Esophagus squamous epithelium (tissue), 5 donors: ENCODE data around the gene MC1R. TPM values are rescaled to one million over a fixed set of nuclear protein-coding genes. Genes with fewer than 3 reads are reported as not detected.

Experiments used
- DNase-seq: peaks from one replicate; lab custom pipeline; 2025; lab: John Stamatoyannopoulos, UW
- H3K27ac ChIP-seq, 4 donors: fragments of 200-600 bp; sonication (generic); one replicate each; pipeline ENCODE4 v1.5.1; 2016 to 2019; ENCODE audit warnings: mild to moderate bottlenecking in 1 of 4
- H3K27me3 ChIP-seq, 4 donors: fragments of 200-600 bp; sonication (generic); 1 replicate in 3 of 4; 2 replicates in 1 of 4; pipeline versions ENCODE4 v1.5.1 to v1.6.0; 2017 to 2021; ENCODE audit warnings: antibody characterized with exemption in 1 of 4
- H3K36me3 ChIP-seq, 3 donors: fragments of 200-600 bp; sonication (generic); one replicate each; pipeline ENCODE4 v1.5.1; 2016 to 2019
- H3K4me1 ChIP-seq, 3 donors: fragments of 200-600 bp; sonication (generic); one replicate each; pipeline ENCODE4 v1.5.1; 2017 to 2019
- H3K4me3 ChIP-seq, 4 donors: fragments of 200-600 bp; sonication (generic); 1 replicate in 3 of 4; 2 replicates in 1 of 4; pipeline ENCODE4 v1.5.1; 2016 to 2019; ENCODE audit warnings: mild to moderate bottlenecking in 2 of 4, moderate library complexity in 1 of 4
- H3K9me3 ChIP-seq, 3 donors: fragments of 200-600 bp; sonication (generic); one replicate each; pipeline ENCODE4 v1.5.1; 2016 to 2019
- CTCF ChIP-seq, 6 experiments: fragments of 450-650 bp in 4 of 6; fragments of 200-600 bp in 2 of 6; sonication (generic) in 2 of 6; IDR thresholded peaks; one replicate each; pipeline ENCODE4 v1.5.1; 2016 to 2019; ENCODE audit warnings: antibody characterized with exemption in 6 of 6, mild to moderate bottlenecking in 4 of 6, moderate library complexity in 4 of 6
- POLR2A ChIP-seq, 4 donors: fragments of 450-650 bp; IDR thresholded peaks; one replicate each; pipeline ENCODE4 v1.6.1; 2017; ENCODE audit warnings: antibody characterized with exemption in 4 of 4, mild to moderate bottlenecking in 4 of 4, moderate library complexity in 3 of 4
- WGBS, 2 donors: methylation state at CpG; one replicate each; pipeline ENCODE4 v1.1.5; 2018; 5-methylcytosine and 5-hydroxymethylcytosine counted together
- intact Hi-C: fragments of 100-400 bp; cut with DNase I; formaldehyde crosslinking; loops from one replicate; pipeline ENCODE4 v1.15.0; 2022
- total RNA-seq, 4 donors: library from RNA; depleted of rRNA; stranded (reverse); fragments of >200 nt; gene quantifications; one replicate each; pipeline ENCODE4 v1.1.0, GENCODE V29; 2016
- donor health status: DM: yes; HTN: yes; CAD: no.

Gene MC1R
- total RNA-seq, 4 donors from 2014 or later: 1.1 to 3.4 (median 2.0) TPM

GRCh38 chr16:89946515-89946914 is 27.9 kb downstream of the MC1R start:
- H3K9me3 ChIP-seq: no peaks in the 10 kb centered on the region
- no peak for DNase-seq
- no peak overlapping the region for H3K4me3 ChIP-seq
- WGBS, 2 donors: 56 to 85% methylated on average over 3 to 4 of the region's 5 CpGs
- H3K27me3 ChIP-seq: peaks cover 0 to 25% (median 0%) of the 10 kb centered on the region in 4 donors
- no peak overlapping the region for H3K27ac ChIP-seq
- intact Hi-C loops: no loop called here
- H3K36me3 ChIP-seq: no peaks in the 10 kb centered on the region
- TF ChIP-seq POLR2A (IDR thresholded peaks at IDR 0.05) (no peak), CTCF (IDR thresholded peaks at IDR 0.05) (no peak)
- H3K4me1 ChIP-seq: peaks cover 15 to 38% (median 17%) of the 10 kb centered on the region in 3 donors

GRCh38 chr16:89949121-89949742 is 30.6 kb downstream of the MC1R start:
- no peaks in the 10 kb centered on the region for H3K9me3 ChIP-seq
- no peak for TF ChIP-seq POLR2A (IDR thresholded peaks at IDR 0.05)
- no peak for TF ChIP-seq CTCF (IDR thresholded peaks at IDR 0.05)
- intact Hi-C loops: no loop called here
- H3K4me1 ChIP-seq: peaks cover 15 to 49% (median 17%) of the 10 kb centered on the region in 3 donors
- H3K27ac ChIP-seq: peak overlapping the region in 3 of 4 donors; percentile 52 to 73 (median 55)
- DNase-seq: no peak
- H3K27me3 ChIP-seq: peaks cover 0 to 23% (median 0%) of the 10 kb centered on the region in 4 donors
- 31 to 87% methylated on average over 14 to 24 of the region's 55 CpGs for WGBS, 2 donors
- H3K4me3 ChIP-seq: peak overlapping the region; percentile 38 to 86 (median 61)
- peaks cover 0 to 4% (median 0%) of the 10 kb centered on the region in 3 donors for H3K36me3 ChIP-seq

- H3K9me3 ChIP-seq: no peaks in the 10 kb centered on the region
- 71 to 94% methylated on average over 1 to 3 of the region's 12 CpGs for WGBS, 2 donors
- intact Hi-C loops: no loop called here
- H3K27me3 ChIP-seq: peaks cover 0 to 18% (median 0%) of the 10 kb centered on the region in 4 donors
- H3K4me1 ChIP-seq: peaks cover 15 to 49% (median 17%) of the 10 kb centered on the region in 3 donors
- peaks cover 0 to 9% (median 0%) of the 10 kb centered on the region in 3 donors for H3K36me3 ChIP-seq
- no peak for TF ChIP-seq CTCF (IDR thresholded peaks at IDR 0.05)
- TF ChIP-seq POLR2A (IDR thresholded peaks at IDR 0.05): no peak
- no peak overlapping the region for H3K27ac ChIP-seq
- peak overlapping the region in 3 of 4 donors; percentile 53 to 86 (median 69) for H3K4me3 ChIP-seq
- DNase-seq: no peak
These were observed 31.1 kb downstream of the MC1R start for GRCh38 chr16:89949756-89950155.

GRCh38 chr16:89951509-89951908 is 32.8 kb downstream of the MC1R start:
- intact Hi-C loops: no loop called here
- Histone ChIP-seq H3K4me1 (peaks cover 15 to 36% (median 17%) of the 10 kb centered on the region in 3 donors), H3K27ac (no peak overlapping the region), H3K27me3 (peaks cover 0 to 5% (median 0%) of the 10 kb centered on the region in 4 donors), H3K36me3 (peaks cover 0 to 25% (median 0%) of the 10 kb centered on the region in 3 donors), H3K9me3 (no peaks in the 10 kb centered on the region), H3K4me3 (no peak overlapping the region)
- 83 to 95% methylated on average over 3 to 4 of the region's 5 CpGs for WGBS, 2 donors
- TF ChIP-seq CTCF (IDR thresholded peaks at IDR 0.05) (no peak), POLR2A (IDR thresholded peaks at IDR 0.05) (no peak)
- no peak for DNase-seq

- no peak for DNase-seq
- intact Hi-C loops: no loop called here
- H3K27me3 ChIP-seq: peaks cover 0 to 5% (median 0%) of the 10 kb centered on the region in 4 donors
- 88% methylated on average over 12 of the region's 12 CpGs; no CpG with 5 or more reads in 1 of the 2 donors for WGBS, 2 donors
- H3K4me3 ChIP-seq: no peak overlapping the region
- TF ChIP-seq POLR2A (IDR thresholded peaks at IDR 0.05) (no peak), CTCF (IDR thresholded peaks at IDR 0.05) (no peak)
- peaks cover 15 to 36% (median 17%) of the 10 kb centered on the region in 3 donors for H3K4me1 ChIP-seq
- H3K27ac ChIP-seq: no peak overlapping the region
- H3K36me3 ChIP-seq: peaks cover 0 to 30% (median 0%) of the 10 kb centered on the region in 3 donors
- H3K9me3 ChIP-seq: no peaks in the 10 kb centered on the region
These were observed 33.4 kb downstream of the MC1R start for GRCh38 chr16:89952049-89952448.
